ENCODE measurements around the gene HEG1.
"Not testable (repeated sequence)": the region's sequence is repeated elsewhere in the genome, so short reads cannot be mapped to it uniquely, and the experiment has no call there.

HEG1 gene

DNA sequence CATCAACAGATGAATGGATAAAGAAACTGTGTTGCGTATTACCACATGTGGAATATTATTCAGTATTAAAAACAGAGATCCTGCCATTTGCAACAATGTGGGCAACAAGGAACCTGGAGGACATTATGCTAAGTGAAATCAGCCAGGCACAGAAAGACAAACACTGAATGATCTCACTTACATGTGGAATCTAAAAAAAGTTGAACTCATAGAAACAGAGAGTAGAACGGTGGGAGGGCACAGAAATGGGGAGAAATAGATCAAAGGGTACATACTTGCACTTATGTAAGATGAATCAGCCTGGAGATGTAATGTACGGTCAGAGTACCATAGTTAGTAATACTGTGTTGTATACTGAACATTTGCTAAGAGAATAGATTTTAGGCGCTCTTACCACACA is 91.4 kb downstream of the HEG1 start:
- in situ Hi-C loops (cut with MboI; ENCODE audit: low sequenced_read_pairs) = no loop called here

DNA sequence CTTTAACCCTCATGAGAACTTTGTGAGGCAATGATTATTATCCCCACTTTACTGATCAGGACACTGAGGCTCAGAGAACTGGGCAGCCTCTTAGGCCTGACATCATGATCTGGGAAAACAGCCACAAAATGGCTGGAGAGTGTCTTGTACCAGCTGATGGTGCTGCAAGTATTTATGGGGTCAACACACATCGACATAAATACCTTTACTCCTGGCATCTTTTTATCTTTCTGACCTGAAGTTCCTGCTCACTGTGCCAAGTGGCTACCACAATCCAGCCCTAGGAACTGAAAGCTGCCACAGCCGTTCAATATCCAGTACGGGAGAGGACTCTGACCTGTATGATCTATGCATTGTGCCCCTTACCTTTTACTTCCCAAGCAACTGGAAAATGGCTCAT is 92.0 kb downstream of the HEG1 start:
- in situ Hi-C loops (cut with MboI; ENCODE audit: low sequenced_read_pairs) = no loop called here

DNA sequence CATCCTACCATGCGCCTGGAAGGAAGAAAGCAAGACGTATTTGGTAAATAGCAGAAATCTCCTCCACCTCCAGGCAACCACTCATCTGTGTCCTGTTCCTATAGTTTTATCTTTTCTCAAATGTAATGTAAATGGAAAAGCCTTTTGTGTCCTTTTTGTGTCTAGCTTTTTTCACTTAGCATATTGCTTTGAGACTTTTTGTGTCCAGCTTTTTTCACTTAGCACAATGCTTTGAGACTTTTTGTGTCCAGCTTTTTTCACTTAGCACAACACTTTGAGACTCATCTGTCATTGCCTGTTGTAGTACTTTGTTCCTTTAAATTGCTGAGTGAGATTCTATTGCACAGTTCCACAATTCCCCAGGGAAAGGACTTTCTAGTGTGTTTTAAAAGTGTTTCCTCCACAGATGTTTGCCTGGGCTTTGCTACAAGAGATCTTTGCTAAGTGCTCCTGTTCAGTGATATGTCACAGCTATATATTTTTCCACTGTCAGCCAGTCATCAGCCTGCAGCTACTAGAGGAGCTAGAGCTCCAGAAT is 93.3 kb downstream of the HEG1 start:
- in situ Hi-C loops (cut with MboI; ENCODE audit: low sequenced_read_pairs) = no loop called here

DNA sequence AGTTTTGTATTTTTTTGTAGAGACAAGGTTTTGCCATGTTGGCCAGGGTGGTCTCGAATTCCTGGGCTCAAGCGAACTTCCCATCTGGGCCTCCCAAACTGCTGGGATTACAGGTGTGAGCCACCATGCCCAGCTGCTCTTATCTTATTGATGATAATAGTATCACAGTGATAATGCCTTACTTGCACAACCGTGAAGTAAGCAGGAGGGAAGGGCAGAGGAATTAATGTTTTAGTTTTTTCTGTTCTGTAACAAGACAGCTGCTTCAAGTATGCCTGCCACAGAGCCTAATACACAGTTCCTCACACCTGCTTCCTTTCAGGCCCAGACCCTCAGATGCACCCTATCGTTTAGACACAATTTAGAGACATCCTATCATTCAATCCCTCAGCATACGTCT is 95.1 kb downstream of the HEG1 start:
- in situ Hi-C loops (cut with MboI; ENCODE audit: low sequenced_read_pairs) = no loop called here

DNA sequence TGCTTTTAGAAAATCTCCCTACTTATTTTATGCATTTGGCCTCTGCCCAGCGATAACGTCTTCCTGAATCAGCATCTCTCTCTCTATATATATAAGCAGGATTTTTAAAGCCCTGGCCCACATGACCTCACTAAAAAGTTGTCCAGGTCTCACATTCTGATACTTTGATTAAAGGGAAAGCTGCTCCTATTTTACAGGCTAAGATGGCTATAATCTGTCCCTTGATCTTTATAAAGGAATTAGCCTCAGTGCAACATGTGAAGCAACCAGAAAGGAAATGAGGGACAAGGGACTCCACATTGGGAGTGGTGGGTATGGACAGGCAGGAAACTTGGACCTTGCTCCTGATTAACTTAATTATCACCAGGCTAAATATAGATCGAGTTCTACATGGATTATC is 95.7 kb downstream of the HEG1 start:
- in situ Hi-C loops (cut with MboI; ENCODE audit: low sequenced_read_pairs) = no loop called here

DNA sequence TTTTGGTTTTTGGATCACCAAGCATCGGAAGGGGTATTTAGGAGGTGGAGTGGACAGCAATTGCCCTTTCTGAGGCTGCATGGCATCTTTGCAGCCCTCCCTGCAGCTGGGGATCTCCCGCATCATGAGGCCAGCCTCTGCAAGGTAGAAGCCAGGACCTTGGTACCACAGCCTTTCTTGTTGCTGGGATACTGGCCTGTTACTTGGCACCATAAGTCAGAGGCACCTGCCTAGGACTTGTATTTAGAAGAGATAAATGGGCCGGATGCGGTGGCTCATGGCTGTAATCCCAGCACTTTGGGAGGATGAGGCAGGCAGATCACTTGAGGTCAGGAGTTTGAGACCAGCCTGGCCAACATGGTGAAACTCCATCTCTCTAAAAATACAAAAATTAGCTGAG is 97.8 kb downstream of the HEG1 start:
- in situ Hi-C loops (cut with MboI; ENCODE audit: low sequenced_read_pairs) = not testable (repeated sequence)

DNA sequence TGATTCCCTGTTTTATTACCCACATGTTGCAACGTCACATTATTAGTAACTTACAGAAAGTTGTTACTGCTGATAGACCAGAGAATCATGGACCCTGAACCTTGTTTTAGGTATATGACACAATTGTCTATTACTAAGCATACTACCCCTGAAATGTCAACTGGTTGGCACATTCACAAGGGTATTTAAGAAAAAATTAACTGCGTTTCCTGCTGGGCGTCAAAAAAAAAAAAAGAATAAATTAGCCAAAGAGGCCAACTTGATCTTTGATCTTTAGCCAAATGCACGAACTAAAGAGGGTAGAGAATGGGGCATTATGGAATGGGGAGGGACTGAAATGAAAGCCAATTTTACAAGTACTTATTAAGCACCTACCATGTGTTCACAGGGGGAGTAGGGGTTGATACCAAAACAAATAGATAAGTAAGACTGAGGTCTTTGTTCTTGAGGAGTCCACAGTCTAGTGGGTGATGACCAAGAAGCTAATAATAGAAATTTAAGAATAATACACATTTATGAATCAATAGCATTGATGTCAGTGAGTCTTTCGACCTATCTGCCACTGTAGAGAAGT is 103.4 kb downstream of the HEG1 start:
- in situ Hi-C loops (cut with MboI; ENCODE audit: low sequenced_read_pairs) = no loop called here

DNA sequence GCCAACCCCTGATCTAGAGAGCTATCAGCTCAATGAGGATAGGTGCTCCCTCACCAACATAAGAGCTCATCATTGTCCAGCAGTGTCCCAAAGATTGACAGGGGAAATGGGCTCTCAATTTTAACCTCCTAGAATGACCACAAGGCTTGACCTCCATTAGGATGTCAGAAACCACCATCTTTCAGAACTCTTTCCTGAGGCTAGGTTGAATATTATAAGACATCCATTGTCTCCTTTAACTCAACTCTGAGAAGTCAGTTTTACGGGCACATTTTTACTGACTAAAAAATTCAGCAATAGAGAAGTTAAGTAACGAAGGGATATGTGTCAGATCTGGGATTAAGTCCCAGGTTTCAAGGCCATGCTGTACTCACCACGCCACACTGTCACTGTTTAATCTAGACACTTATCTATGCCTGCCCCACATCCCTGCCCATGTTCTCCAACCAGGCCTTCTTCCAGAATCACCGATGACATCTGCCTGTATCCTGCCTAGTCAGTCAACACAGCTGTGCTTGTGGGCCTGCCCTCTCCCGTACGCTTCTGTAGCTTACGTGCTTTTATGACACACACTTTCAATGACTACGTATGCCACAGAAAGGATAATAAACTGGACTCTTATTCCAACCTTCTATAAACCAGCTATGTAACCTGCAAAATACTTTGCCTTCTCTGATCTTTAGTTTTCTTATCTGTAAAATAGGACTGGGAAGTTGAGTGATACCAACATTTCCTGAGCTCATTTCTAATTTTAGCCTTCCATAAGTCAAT is 104.1 kb downstream of the HEG1 start:
- in situ Hi-C loops (cut with MboI; ENCODE audit: low sequenced_read_pairs) = no loop called here

DNA sequence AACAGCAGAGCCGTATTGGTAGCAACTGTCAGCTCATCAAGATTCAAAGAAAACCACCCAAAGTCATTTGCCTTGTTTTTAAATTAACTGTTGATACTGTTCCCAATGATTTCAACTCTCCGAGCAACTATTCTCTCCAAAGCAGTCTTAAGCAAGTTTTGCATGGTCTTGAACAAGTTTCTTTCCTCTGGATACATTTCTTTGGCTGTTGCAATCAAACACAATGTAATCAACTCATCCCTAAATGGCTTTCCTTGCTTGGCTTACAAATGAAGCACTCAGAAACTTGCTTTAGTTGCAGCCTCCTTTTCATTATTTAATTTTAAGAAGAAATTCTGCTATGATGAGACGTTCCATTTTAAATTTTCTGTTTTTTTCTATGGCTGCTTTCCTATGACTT is 105.8 kb downstream of the HEG1 start:
- in situ Hi-C loops (cut with MboI; ENCODE audit: low sequenced_read_pairs) = no loop called here

DNA sequence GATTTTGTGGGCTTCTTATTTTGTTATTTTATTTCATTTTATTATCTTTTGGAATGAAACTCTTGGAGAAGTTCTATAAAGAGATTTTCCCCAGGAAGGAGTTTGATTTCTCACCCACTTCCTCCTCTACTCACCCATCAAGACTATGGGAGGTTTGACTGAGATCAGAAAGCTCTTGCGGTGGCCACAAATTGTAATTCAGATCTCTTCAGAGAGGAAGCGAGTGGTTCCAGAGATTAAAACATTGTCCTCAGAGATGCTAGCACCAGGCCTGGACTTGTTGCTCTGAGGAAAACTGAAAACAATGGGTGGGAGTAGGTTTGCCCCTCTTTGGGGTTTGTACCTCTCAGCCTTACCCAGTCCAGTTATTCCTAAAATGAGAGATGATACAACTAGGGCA is 113.2 kb downstream of the HEG1 start:
- in situ Hi-C loops (cut with MboI; ENCODE audit: low sequenced_read_pairs) = no loop called here

DNA sequence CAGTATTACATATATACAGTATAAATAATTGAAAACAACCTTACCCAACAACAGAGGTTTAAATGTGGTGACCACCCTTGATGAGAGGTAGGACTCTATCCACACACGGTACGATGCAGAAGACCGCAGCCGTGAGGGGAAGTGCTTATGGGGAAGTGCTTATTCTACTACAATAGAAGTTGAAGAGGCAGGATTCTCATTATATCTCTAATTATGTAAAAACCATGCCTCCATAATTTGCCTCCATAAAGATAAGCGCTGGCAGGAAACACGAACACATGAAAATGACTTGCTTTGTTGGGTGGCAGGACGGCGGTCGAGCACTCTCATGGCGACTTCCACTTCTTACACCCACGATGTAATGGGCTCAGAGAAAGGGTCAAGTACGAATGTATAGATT is 114.0 kb downstream of the HEG1 start:
- in situ Hi-C loops (cut with MboI; ENCODE audit: low sequenced_read_pairs) = no loop called here

DNA sequence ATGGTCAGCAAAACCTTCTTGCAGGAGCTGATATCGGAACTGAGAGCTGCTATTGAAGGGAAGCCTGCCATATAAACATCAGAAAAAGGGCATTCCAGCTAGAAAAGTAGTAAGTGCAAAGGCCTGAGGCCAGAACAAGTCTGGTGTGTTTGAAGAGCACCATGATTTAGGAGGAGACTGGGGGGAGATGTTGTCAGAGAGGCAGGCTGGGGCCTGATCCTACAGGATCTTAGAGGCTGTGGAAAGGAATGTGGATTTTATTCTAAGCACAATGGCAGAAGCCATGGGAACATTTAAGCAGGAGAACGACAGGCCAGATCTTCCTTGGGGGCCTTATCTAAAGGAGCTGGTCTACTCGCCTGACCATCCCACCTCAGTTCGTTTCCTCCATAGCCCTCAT is 116.1 kb downstream of the HEG1 start:
- in situ Hi-C loops (cut with MboI; ENCODE audit: low sequenced_read_pairs) = no loop called here

DNA sequence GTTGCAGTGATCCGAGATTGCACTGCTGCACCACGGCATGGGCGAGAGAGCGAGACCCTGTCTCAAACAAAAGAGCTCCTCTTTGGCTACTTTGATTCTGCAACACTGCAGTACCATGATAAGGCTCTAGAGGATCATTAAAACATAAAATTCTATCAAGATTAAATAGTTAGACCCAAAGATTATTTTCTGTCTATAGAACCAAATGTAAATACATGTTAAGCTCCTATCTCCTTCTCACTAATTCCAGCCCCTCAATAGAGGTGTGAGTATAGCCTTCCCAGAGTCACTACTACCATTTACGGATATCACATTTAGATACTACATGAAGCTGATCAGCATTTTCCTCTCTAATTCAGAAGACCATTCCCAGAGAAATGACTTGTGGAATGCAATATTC is 116.9 kb downstream of the HEG1 start:
- in situ Hi-C loops (cut with MboI; ENCODE audit: low sequenced_read_pairs) = no loop called here

DNA sequence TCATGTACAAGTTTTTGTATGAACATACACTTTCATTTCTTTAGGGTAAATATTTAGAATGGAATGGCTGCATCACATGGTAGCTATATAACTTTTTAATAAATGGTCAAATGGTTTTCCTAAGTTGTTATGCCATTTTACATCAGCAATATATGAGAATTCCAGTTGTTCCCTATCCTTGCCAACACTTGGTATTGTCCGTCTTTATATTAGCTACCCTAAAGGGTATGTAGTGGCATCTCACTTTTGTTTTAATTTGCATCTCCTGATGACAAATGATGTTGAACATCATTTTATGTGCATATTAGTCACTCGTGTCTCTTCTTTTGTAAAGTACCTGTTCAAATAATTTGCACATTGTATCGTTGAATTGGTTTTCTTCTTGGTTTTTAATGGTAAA is 118.7 kb downstream of the HEG1 start:
- in situ Hi-C loops (cut with MboI; ENCODE audit: low sequenced_read_pairs) = no loop called here

DNA sequence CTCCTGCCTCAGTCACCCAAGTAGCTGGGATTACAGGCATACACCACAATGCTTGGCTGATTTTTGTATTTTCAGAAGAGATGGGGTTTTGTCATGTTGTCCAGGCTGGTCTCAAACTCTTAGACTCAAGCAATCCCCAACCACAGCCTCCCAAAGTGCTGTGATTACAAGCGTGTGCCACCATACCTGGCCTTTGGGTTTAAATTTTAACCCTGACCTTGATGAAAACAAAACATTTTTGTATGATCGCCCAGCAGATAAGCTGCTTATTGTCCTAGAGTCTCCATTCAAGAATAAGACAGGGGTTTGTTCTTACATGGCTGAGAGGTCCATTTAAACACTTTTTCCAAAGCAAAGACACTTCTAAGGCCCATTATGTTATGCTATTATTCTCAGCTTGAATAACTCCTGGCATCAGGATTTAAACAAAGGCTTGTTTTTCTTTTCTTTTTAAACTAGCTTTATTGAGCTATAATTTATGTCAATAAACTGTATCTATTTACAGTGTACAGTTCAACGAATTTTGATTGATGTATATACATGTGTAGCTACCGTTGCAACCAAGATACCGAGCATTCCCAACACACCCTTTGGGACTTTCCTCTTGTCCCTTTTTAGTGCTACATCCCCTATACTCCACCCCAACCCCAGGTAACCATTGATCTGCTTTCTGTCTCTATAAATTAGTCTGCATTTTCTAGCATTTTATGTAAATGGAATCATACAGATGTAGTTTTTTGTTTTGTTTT is 119.8 kb downstream of the HEG1 start:
- in situ Hi-C loops (cut with MboI; ENCODE audit: low sequenced_read_pairs) = no loop called here

DNA sequence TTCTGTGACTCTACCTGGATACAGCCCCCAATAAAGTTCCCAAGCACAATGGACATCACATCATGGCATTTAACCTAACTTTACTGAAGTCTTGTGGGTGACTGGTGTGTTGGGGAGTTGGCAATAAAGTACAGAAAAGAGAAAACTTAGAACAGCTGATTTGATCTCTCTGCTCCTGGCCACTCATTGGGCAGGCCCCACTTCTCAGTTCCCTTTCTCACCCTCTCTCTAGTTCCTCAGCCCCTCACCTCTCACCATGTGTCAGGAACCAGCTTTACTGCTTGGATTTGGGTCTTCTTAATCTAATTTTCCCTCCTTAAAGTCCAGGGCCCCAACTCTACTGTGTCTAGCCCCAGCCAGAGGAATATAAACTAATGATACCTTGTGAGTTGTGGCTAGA is 120.5 kb downstream of the HEG1 start:
- in situ Hi-C loops (cut with MboI; ENCODE audit: low sequenced_read_pairs) = no loop called here

DNA sequence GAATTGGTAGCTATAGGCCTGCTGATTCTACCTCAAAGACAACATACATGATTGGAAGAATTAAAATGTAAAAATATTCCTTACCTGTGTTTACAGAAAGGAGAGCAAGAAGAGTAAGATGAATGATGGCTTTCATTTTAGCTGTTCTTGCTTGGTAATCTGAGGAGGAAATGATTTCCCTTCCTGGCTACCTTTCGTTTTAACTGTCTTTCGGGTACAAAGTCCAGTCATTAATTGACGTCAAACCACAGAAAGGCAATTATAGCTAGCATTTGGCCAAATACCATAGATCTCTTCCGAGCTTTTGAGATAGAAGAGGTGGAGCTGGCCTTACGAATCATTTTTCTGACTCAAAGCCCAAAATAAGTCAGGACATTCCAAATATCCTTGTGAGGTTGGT is 121.2 kb downstream of the HEG1 start, which contains the start of gene MUC13:
Gene MUC13, minus strand, starts transcription at position 175 of the 400 bp plus-strand sequence. Its CDS starts 39 bp downstream, at position 136.
- in situ Hi-C loops (cut with MboI; ENCODE audit: low sequenced_read_pairs) = no loop called here

DNA sequence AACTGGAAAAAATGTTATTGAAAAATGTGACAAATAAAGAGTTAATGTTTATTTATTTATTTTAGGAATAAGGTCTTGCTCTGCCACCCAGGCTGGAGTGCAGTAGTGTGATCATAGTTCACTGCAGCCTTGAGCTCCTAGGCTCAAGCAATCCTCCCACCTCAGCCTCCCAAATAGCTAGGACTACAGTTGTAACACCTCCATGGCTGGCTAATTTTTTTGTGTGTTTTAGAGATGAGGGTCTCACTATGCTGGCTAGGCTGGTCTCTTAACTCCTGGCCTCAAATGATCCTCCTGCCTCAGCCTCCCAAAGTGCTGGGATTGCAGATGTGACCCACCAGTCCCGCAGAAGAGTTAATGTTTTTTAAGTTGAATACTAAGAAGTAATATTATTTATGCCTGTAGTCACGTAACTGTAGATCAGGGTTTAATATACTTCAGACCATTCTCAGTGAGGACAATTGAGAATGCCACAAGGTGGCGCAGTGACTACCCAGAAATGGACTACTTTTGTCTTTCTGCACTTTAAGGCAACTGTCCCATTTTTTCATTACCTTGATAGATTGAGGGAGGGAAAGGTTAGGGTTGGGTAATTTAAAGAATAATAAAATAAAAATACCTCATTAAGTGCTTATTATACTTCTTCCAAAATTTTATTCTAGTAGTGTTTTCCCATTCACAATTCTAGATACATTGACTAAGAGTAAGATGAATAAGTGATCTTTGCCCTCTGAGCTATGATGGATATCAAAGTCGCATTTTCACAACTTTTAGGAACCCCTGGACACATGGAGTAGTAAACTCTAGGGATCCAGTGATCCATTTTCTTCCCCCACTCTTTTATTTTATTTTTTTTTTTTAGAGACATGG is 127.2 kb downstream of the HEG1 start:
- in situ Hi-C loops (cut with MboI; ENCODE audit: low sequenced_read_pairs) = no loop called here

DNA sequence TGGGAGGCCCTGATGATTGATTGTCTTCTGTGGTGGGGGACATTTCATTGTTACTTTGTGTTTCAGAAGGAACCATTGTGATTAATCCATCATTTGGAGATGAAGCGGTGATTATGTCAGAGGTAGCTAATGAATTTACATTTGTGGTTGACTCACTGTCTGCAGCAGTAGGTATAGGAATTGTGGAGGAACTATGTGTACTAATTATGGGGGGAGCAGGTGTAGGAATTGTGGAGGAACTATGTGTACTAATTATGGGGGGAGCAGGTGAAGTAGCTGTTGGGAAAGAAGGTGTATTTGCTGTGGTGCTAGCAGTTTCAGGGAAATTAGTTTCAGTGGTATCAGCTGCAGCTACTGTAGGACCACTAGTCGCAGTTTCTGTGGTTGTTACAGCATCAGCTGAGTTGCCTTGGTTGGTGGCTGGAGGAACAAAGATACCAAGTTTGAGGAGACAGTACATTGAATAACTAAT is 128.2 kb downstream of the HEG1 start:
- in situ Hi-C loops (cut with MboI; ENCODE audit: low sequenced_read_pairs) = no loop called here

DNA sequence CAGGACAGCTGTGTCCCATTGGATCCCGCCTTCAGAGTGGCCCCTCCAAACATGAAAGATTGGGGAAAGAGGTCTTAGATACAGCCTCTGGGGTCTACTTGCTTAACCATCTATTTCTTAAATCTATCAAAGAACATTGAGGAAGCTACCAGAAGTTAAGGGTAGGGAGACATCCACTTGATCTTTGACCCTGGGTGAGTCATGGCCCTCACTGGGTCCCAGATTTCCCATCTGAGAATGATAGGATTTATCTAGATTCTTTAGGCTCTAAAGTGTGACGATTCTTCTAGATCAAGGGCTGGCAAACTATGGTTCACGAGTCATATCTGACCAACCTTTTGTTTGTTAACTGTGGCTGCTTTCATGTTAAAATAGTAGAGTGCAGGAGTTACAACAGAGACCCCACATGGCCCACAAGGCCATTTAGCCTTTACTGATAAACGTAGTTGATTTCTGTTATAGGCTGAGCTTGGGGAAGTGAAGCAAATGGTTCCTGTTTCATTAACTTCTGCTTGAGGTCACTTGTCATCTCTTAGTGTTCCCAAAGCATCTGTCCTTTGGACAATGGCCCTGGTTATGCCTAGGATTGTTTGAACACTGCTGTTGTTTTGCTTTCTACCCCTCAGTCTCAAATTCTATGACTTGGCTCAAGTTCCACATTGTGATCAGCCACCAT is 129.2 kb downstream of the HEG1 start:
- in situ Hi-C loops (cut with MboI; ENCODE audit: low sequenced_read_pairs) = no loop called here
